H1 (cell line): Measurements from ENCODE around the gene DOCK1.

ENCODE experiments used
- BCL11A ChIP-seq, 2 experiments: IDR thresholded peaks; one replicate each; pipeline ENCODE4 v1.6.1; 2011; ENCODE audit warnings: low read depth in 2 of 2, low read length in 2 of 2, mild to moderate bottlenecking in 2 of 2
- EP300 ChIP-seq, 2 experiments: IDR thresholded peaks; 1 replicate in 1 of 2; 2 replicates in 1 of 2; pipeline ENCODE4 v1.6.1; 2011 to 2012; ENCODE audit warnings: low read depth in 2 of 2, low read length in 2 of 2, mild to moderate bottlenecking in 2 of 2, borderline replicate concordance in 1 of 2, inconsistent platforms in 1 of 2, moderate library complexity in 1 of 2
- FOSL1 ChIP-seq: IDR thresholded peaks from 2 replicates; pipeline ENCODE4 v1.6.1; 2011; ENCODE audit warnings: mild to moderate bottlenecking, low read depth, low read length, moderate library complexity; ENCODE audit not compliant: insufficient read depth
- KDM1A ChIP-seq: fragments of 200-600, 300-600 bp; sonication (generic); IDR thresholded peaks from 2 replicates; pipeline ENCODE4 v1.7.1; 2016; ENCODE audit warnings: mild to moderate bottlenecking, low read length, borderline replicate concordance
- KDM5A ChIP-seq: fragments of 200-600 bp; IDR thresholded peaks from 2 replicates; pipeline ENCODE4 v1.7.1; 2012; ENCODE audit warnings: mild to moderate bottlenecking, low read length, inconsistent platforms, mixed read lengths
- NRF1 ChIP-seq: IDR thresholded peaks from 2 replicates; pipeline ENCODE4 v1.6.1; 2011; ENCODE audit warnings: mild to moderate bottlenecking, low read depth, low read length, improper control_type of control experiment
- POLR2A ChIP-seq, 2 experiments: IDR thresholded peaks; 1 replicate in 1 of 2; 2 replicates in 1 of 2; pipeline ENCODE4 v1.6.1; 2011; ENCODE audit warnings: low read depth in 2 of 2, low read length in 2 of 2, mild to moderate bottlenecking in 2 of 2; ENCODE audit errors: control extremely low read depth in 1 of 2
- RFX5 ChIP-seq: IDR thresholded peaks from 2 replicates; pipeline ENCODE4 v1.6.1; 2011; ENCODE audit warnings: low read depth, low read length, improper control_type of control experiment, borderline replicate concordance
- SP1 ChIP-seq: IDR thresholded peaks from 2 replicates; pipeline ENCODE4 v1.6.1; 2011; ENCODE audit warnings: low read depth, low read length
- YY1 ChIP-seq: IDR thresholded peaks from 2 replicates; pipeline ENCODE4 v1.6.1; 2011; ENCODE audit warnings: low read depth, mild to moderate bottlenecking, low read length
- TF ChIP-seq, protein P1 (sequence below): IDR thresholded peaks from 2 replicates; pipeline ENCODE4 v1.6.1; 2012; ENCODE audit warnings: inconsistent platforms

DNA sequence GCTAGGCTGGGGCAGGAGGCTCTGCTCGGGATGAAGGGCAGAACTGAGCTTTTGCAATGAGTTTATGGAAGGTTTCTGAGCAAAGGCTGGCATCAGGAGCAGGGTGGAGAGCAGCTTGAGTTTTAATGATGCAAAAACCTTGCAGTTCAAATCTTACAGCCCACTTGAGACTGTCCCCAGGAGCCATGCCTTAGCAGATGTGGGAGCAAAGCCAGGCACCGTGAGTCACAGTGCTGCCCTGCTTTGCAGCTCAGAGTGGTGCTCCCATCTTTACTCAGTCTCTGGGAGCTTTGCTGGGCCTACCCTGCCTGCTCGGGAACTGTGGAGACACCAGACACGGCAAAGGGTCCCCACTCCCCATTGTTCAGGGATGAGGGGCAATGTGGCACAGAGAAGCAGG, 521.5 kb downstream of the DOCK1 start:
- TF ChIP-seq POLR2A (IDR thresholded peaks at IDR 0.05; ENCODE audit: control extremely low read depth in 1 of 2, low read depth in 2 of 2, low read length in 2 of 2) = no peak
- no peak for TF ChIP-seq RFX5
- no peak for TF ChIP-seq YY1
- TF ChIP-seq, protein P1, sequence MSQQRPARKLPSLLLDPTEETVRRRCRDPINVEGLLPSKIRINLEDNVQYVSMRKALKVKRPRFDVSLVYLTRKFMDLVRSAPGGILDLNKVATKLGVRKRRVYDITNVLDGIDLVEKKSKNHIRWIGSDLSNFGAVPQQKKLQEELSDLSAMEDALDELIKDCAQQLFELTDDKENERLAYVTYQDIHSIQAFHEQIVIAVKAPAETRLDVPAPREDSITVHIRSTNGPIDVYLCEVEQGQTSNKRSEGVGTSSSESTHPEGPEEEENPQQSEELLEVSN = no peak
- no peak for TF ChIP-seq EP300 (IDR thresholded peaks at IDR 0.05; ENCODE audit: borderline replicate concordance in 1 of 2, low read depth in 2 of 2, low read length in 2 of 2)
- TF ChIP-seq SP1 = no peak
- TF ChIP-seq KDM1A = no peak
- no peak for TF ChIP-seq BCL11A (IDR thresholded peaks at IDR 0.05; ENCODE audit: low read depth in 2 of 2, low read length in 2 of 2)
- no peak for TF ChIP-seq NRF1
- TF ChIP-seq KDM5A = no peak
- no peak for TF ChIP-seq FOSL1
